ENCODE measurements around the gene SMIM45.
A peak's percentile ranks its signal among the peaks of the same experiment; 100 is the strongest.

Gene SMIM45

DNA sequence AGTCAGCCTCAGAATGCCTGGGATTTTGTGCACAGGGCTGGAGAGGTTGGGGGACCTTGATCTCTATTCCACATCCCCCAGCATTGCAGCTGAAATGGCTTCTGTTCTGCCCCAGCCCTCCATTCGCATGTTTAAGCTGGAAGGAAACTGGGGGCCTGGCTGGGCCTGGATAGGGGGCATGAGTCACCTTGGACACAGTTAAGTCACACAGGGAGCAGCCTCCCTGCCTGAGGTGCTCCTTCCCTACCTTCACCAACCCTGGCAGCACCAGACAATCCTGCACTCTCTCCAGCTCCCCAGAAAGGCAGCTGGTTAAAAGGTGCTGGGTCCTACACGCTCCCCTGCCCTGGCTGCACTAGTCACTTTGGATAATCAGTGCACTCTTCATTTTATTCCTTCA is 763 bp downstream of the SMIM45 start:
- POLR2A ChIA-PET, result no interaction called here
- no peak overlapping the region for H3K4me3 ChIP-seq (ENCODE audit: low read depth, low read length)
- H3K27ac ChIP-seq (ENCODE audit: extremely low read depth, low read depth, low read length), result no peak overlapping the region
- no peaks in the 10 kb centered on the region for H3K9me3 ChIP-seq (ENCODE audit: control insufficient read depth, insufficient read depth, low read depth, low read length)
- H3K36me3 ChIP-seq (ENCODE audit: control insufficient read depth in 2 of 2, insufficient read depth in 1 of 2, low read length in 2 of 2), result no peaks in the 10 kb centered on the region; a peak in 1 of 3 replicates
- TF ChIP-seq GLIS1 (tag by site-specific recombination; IDR thresholded peaks at IDR 0.05) (peak; percentile 40), GLIS2 (tag by site-specific recombination; IDR thresholded peaks at IDR 0.05) (0 out of 2 replicates have a peak, but pooled peaks have one; percentile 48), ZNF626 (tag by site-specific recombination; IDR thresholded peaks at IDR 0.05) (no peak), ZNF610 (tag by site-specific recombination; IDR thresholded peaks at IDR 0.05; ENCODE audit: borderline replicate concordance) (no peak), PATZ1 (tag by site-specific recombination; IDR thresholded peaks at IDR 0.05) (peak; percentile 25; the same call in 1 of the 2 replicates), ZIC2 (tag by site-specific recombination; IDR thresholded peaks at IDR 0.05) (no peak)
- H3K4me1 ChIP-seq (ENCODE audit: control insufficient read depth, insufficient read depth, low read length), result no peaks in the 10 kb centered on the region
- CTCF ChIA-PET, result interaction anchor here (0.8 to 1.3 kb wide), 2 partner anchors 11 to 12 kb away, joined by 3 to 4 read pairs; no protein-coding TSS in a partner anchor

GRCh38 chr22:41957941-41958556 is 6.1 kb downstream of the SMIM45 start:
- no peaks in the 10 kb centered on the region for H3K9me3 ChIP-seq (ENCODE audit: control insufficient read depth, insufficient read depth, low read depth, low read length)
- ChIA-PET CTCF (interaction anchor here (0.6 to 3.5 kb wide), 4 partner anchors 10 to 657 kb away, joined by 4 to 26 read pairs (median 6); partner anchors contain the start of genes CENPM and POLDIP3), POLR2A (no interaction called here)
- peaks cover 12% of the 10 kb centered on the region for H3K4me1 ChIP-seq (ENCODE audit: control insufficient read depth, insufficient read depth, low read length)
- H3K36me3 ChIP-seq (ENCODE audit: control insufficient read depth in 2 of 2, insufficient read depth in 1 of 2, low read length in 2 of 2), result no peaks in the 10 kb centered on the region
- H3K27ac ChIP-seq (ENCODE audit: extremely low read depth, low read depth, low read length), result no peak overlapping the region
- no peak overlapping the region for H3K4me3 ChIP-seq (ENCODE audit: low read depth, low read length)
- TF ChIP-seq ZNF596 (tag by site-specific recombination; IDR thresholded peaks at IDR 0.05), result 0 out of 2 replicates have a peak, but pooled peaks have one; percentile 43
- TF ChIP-seq PRDM10 (tag by site-specific recombination; IDR thresholded peaks at IDR 0.05), result peak; percentile 31; the same call in 1 of the 2 replicates
- TF ChIP-seq ZNF645 (tag by site-specific recombination; IDR thresholded peaks at IDR 0.05), result no peak
- TF ChIP-seq, protein P1, sequence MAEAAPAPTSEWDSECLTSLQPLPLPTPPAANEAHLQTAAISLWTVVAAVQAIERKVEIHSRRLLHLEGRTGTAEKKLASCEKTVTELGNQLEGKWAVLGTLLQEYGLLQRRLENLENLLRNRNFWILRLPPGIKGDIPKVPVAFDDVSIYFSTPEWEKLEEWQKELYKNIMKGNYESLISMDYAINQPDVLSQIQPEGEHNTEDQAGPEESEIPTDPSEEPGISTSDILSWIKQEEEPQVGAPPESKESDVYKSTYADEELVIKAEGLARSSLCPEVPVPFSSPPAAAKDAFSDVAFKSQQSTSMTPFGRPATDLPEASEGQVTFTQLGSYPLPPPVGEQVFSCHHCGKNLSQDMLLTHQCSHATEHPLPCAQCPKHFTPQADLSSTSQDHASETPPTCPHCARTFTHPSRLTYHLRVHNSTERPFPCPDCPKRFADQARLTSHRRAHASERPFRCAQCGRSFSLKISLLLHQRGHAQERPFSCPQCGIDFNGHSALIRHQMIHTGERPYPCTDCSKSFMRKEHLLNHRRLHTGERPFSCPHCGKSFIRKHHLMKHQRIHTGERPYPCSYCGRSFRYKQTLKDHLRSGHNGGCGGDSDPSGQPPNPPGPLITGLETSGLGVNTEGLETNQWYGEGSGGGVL (tag by site-specific recombination; IDR thresholded peaks at IDR 0.05), result peak; percentile 48
- TF ChIP-seq ZNF335 (tag by site-specific recombination; conservative IDR thresholded peaks at IDR 0.05), result peak; percentile 54; the same call in 1 of the 2 replicates
- no peak for TF ChIP-seq GLIS2 (tag by site-specific recombination; IDR thresholded peaks at IDR 0.05)
- TF ChIP-seq PBX3 (CRISPR knock-in tag; IDR thresholded peaks at IDR 0.05), result no peak
- TF ChIP-seq ZNF623 (tag by site-specific recombination; IDR thresholded peaks at IDR 0.05), result peak; percentile 26; the same call in 1 of the 2 replicates
- TF ChIP-seq, protein P2, sequence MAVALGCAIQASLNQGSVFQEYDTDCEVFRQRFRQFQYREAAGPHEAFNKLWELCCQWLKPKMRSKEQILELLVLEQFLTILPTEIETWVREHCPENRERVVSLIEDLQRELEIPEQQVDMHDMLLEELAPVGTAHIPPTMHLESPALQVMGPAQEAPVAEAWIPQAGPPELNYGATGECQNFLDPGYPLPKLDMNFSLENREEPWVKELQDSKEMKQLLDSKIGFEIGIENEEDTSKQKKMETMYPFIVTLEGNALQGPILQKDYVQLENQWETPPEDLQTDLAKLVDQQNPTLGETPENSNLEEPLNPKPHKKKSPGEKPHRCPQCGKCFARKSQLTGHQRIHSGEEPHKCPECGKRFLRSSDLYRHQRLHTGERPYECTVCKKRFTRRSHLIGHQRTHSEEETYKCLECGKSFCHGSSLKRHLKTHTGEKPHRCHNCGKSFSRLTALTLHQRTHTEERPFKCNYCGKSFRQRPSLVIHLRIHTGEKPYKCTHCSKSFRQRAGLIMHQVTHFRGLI (tag by site-specific recombination; IDR thresholded peaks at IDR 0.05), result peak; percentile 60
